ENCODE results near the gene SCO2.
A peak's percentile ranks its signal among the peaks of the same experiment; 100 is the strongest.

Gene SCO2

GRCh38 chr22:50479721-50480120 is 45.7 kb downstream of the SCO2 start:
- DNase-seq (ENCODE audit: low read depth in 3 of 3): no peak

GRCh38 chr22:50477923-50478322 is 47.5 kb downstream of the SCO2 start:
- DNase-seq (ENCODE audit: low read depth in 3 of 3): no peak

DNA sequence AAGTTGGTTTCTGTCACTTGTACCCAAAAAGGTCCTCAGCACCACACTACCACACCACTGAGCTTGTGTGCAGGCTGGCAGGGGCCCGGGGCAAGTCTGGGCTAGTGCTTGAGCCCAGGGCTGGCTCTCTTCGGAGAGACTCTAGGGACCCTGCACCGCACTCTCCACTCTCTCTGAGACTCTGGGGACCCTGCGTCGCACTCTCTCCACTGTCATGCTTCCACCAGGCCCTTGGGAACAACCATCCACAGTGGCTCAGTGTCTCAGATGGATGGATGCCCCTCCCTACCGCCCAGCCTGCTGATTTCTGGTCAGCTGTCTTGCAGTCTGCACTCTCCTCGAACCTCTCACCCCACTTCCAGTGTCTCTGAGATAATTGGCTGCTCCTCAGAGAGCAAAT is 48.5 kb downstream of the SCO2 start:
- no peak for DNase-seq (ENCODE audit: low read depth in 3 of 3)

- DNase-seq (ENCODE audit: low read depth in 3 of 3): no peak
Measured at GRCh38 chr22:50475652-50476002, 49.8 kb downstream of the SCO2 start.

DNA sequence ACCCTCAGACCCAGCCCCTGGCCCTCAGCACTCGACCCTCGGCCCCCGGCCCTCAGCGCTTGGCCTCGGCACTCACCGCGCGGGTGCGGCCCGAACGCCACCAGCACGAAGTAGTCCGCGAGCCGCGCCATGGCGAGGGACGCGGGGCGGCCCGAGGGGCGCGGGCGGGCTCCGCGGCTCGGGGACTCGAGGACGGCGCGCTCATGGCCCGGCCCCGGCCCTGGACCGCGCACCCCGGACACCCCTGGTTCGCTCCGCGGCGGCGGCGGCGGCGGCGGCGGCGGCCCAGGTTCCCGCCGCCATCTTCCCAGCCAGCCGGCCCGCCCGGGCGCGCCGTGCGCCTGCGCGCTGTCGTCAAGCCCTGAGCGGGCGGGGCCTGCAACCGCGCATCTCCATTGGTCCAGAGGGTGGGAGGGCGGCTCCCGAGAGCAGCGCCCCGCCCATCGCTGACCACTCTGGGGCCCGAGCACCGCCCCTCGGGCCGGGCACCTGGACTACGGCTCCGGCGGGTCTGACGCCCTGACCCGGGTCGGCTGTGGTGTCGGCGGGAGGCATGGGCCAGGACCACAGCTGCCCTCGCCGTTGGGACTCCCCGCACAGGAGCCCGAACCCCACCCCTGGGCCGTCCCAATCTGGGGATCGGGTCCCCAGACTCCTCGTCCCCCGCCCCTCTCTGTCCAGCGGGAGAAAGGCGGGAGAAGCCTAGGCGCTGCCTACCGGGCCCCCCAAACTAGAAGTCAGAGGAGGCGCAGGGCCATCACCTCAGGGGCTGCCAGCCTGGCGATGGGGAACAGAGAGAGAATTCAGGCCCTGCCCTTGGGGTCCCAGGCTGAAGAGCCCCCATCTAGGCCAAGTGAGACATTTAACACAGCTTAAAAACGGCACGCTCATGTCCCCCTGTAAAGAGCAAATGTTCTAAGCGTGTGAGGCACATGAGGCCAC is 50.4 kb downstream of the SCO2 start, which contains the start of gene SBF1:
Gene SBF1, minus strand, starts transcription at position 326 of the 942 bp plus-strand sequence. Its CDS starts 195 bp downstream, at position 131.
- DNase-seq (ENCODE audit: low read depth in 3 of 3): peak; percentile 77 to 83 (median 83)

DNA sequence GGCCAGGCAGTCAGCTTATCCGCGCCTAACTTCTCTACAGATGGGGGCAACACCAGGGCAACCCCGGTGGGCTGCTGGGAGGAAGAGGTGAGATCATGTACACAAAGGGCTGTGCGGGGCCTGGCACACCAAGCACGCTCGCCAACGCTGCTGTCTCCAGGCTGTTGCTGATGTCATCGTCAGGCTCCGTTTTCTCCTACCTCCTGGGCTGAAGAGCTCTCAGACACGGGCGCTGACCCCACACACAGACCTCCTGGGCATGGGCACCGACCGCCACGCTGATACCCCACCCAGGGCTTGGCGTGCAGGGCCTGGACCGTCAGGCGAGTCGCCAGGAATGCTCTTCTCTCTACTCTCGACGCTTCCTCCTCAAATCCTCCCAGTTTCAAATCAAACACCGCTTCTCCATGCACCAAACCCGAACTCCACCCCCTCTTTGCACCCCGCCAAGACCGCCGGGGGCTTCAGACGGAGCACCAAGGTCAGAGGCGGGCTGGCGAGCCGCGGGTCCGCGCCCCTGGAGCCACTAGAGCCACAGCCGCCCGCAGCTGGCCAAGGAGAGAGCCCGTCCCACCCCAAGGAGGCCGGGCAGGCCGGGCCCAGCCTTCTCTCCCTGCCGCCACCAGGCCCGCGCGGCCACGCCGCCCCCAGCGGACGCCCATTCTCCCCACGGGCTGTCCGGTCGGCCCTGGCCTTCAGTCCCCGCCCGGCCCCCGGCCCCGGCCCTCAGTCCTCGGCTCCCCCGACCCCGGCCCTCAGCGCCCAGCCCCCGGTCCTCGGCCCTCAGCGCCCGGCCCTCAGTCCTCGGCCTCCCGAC is 51.3 kb downstream of the SCO2 start:
- DNase-seq (ENCODE audit: low read depth in 3 of 3): no peak
